ENCODE measurements around the gene PRKCZ.

Gene PRKCZ

DNA sequence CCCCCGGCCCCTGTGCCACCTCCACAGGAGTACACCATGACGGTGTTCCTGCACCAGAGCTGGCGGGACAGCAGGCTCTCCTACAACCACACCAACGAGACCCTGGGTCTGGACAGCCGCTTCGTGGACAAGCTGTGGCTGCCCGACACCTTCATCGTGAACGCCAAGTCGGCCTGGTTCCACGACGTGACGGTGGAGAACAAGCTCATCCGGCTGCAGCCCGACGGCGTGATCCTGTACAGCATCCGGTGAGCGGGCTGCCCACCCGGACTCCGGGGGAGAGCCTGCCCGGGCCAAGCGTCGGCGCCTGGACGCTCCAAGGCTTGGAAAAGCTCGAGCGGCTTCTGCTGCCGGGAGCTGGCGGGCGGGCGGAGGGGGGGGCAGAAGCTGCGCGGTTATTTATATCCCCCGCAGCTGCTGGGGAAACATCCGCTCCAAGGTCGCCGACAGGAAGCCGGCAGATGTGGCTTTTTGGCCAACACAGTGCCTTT, 24.7 kb upstream of the PRKCZ start:
- no peak for TF ChIP-seq GABPA (IDR thresholded peaks at IDR 0.05; ENCODE audit: low read depth)
- Histone ChIP-seq H3K27ac (replicated peaks) (no peak overlapping the region), H3K4me3 (replicated peaks; ENCODE audit: insufficient read depth, low read length) (no peak overlapping the region), H3K27me3 (ENCODE audit: insufficient read depth, poor library complexity, severe bottlenecking) (peaks cover 26% of the 10 kb centered on the region)
- peak in 1 of 2 experiments; percentile 8 for DNase-seq (ENCODE audit: low read depth in 1 of 2, low spot score in 1 of 2)

GRCh38 chr1:2027961-2028583, 22.1 kb upstream of the PRKCZ start:
- TF ChIP-seq SPI1 (IDR thresholded peaks at IDR 0.05; ENCODE audit: borderline replicate concordance, low read depth) (no peak), REST (IDR thresholded peaks at IDR 0.05; ENCODE audit: insufficient replicate concordance, low read depth) (no peak), GABPA (IDR thresholded peaks at IDR 0.05; ENCODE audit: low read depth) (no peak), CTCF (IDR thresholded peaks at IDR 0.05; ENCODE audit: insufficient read depth, low read length) (no peak), POLR2AphosphoS5 (IDR thresholded peaks at IDR 0.05; ENCODE audit: low read depth) (no peak)
- H3K27ac ChIP-seq (replicated peaks) = no peak overlapping the region
- DNase-seq (ENCODE audit: low read depth in 1 of 2, low spot score in 1 of 2) = no peak
- H3K4me3 ChIP-seq (replicated peaks; ENCODE audit: insufficient read depth, low read length) = no peak overlapping the region
- peaks cover 12% of the 10 kb centered on the region for H3K27me3 ChIP-seq (ENCODE audit: insufficient read depth, poor library complexity, severe bottlenecking)

- Histone ChIP-seq H3K4me3 (replicated peaks; ENCODE audit: insufficient read depth, low read length) (no peak overlapping the region), H3K27me3 (ENCODE audit: insufficient read depth, poor library complexity, severe bottlenecking) (peaks cover 12% of the 10 kb centered on the region), H3K27ac (replicated peaks) (no peak overlapping the region)
- DNase-seq (ENCODE audit: low read depth in 1 of 2, low spot score in 1 of 2) = no peak
- no peak for TF ChIP-seq GABPA (IDR thresholded peaks at IDR 0.05; ENCODE audit: low read depth)
- no peak for TF ChIP-seq SPI1 (IDR thresholded peaks at IDR 0.05; ENCODE audit: borderline replicate concordance, low read depth)
- TF ChIP-seq POLR2AphosphoS5 (IDR thresholded peaks at IDR 0.05; ENCODE audit: low read depth) = no peak
- TF ChIP-seq REST (IDR thresholded peaks at IDR 0.05; ENCODE audit: insufficient replicate concordance, low read depth) = no peak
- no peak for TF ChIP-seq CTCF (IDR thresholded peaks at IDR 0.05; ENCODE audit: insufficient read depth, low read length)
These were observed 21.2 kb upstream of the PRKCZ start for GRCh38 chr1:2028870-2029560.

GRCh38 chr1:2029561-2029960, 20.6 kb upstream of the PRKCZ start:
- Histone ChIP-seq H3K4me3 (replicated peaks; ENCODE audit: insufficient read depth, low read length) (no peak overlapping the region), H3K27me3 (ENCODE audit: insufficient read depth, poor library complexity, severe bottlenecking) (peaks cover 12% of the 10 kb centered on the region), H3K27ac (replicated peaks) (no peak overlapping the region)
- TF ChIP-seq GABPA (IDR thresholded peaks at IDR 0.05; ENCODE audit: low read depth) (no peak), SPI1 (IDR thresholded peaks at IDR 0.05; ENCODE audit: borderline replicate concordance, low read depth) (no peak), REST (IDR thresholded peaks at IDR 0.05; ENCODE audit: insufficient replicate concordance, low read depth) (no peak), CTCF (IDR thresholded peaks at IDR 0.05; ENCODE audit: insufficient read depth, low read length) (no peak), POLR2AphosphoS5 (IDR thresholded peaks at IDR 0.05; ENCODE audit: low read depth) (no peak)
- DNase-seq (ENCODE audit: low read depth in 1 of 2, low spot score in 1 of 2) = no peak

All from HL-60 (cell line).